HL-60 (cell line): ENCODE results near the gene SECISBP2.
"Not testable (repeated sequence)": the region's sequence is repeated elsewhere in the genome, so short reads cannot be mapped to it uniquely, and the experiment has no call there.

Experiments
- CTCF ChIP-seq: IDR thresholded peaks from one replicate; pipeline ENCODE4 v1.5.1; 2011; ENCODE audit warnings: low read length, control low read depth, inconsistent platforms; ENCODE audit not compliant: insufficient read depth
- POLR2AphosphoS5 ChIP-seq: IDR thresholded peaks from 2 replicates; pipeline ENCODE4 v1.6.1; 2012; ENCODE audit warnings: low read depth
- REST ChIP-seq: IDR thresholded peaks from 2 replicates; pipeline ENCODE4 v1.6.1; 2012; ENCODE audit warnings: low read depth; ENCODE audit not compliant: insufficient replicate concordance
- SPI1 ChIP-seq: IDR thresholded peaks from 2 replicates; pipeline ENCODE4 v1.6.1; 2012; ENCODE audit warnings: low read depth, mild to moderate bottlenecking, borderline replicate concordance

GRCh38 chr9:89343812-89344211, 25.5 kb downstream of the SECISBP2 start:
- TF ChIP-seq CTCF, POLR2AphosphoS5, REST, SPI1: not testable (repeated sequence)
